NCI-H82 treated with DMSO at 0.1 percent for 48 hours (cell line): ENCODE data around the gene CTBP2.

ENCODE experiments used
- DNase-seq: peaks from one replicate; lab custom pipeline; 2025; ENCODE audit not compliant: unreplicated experiment; lab: John Stamatoyannopoulos, UW

The CTBP2 gene

DNA sequence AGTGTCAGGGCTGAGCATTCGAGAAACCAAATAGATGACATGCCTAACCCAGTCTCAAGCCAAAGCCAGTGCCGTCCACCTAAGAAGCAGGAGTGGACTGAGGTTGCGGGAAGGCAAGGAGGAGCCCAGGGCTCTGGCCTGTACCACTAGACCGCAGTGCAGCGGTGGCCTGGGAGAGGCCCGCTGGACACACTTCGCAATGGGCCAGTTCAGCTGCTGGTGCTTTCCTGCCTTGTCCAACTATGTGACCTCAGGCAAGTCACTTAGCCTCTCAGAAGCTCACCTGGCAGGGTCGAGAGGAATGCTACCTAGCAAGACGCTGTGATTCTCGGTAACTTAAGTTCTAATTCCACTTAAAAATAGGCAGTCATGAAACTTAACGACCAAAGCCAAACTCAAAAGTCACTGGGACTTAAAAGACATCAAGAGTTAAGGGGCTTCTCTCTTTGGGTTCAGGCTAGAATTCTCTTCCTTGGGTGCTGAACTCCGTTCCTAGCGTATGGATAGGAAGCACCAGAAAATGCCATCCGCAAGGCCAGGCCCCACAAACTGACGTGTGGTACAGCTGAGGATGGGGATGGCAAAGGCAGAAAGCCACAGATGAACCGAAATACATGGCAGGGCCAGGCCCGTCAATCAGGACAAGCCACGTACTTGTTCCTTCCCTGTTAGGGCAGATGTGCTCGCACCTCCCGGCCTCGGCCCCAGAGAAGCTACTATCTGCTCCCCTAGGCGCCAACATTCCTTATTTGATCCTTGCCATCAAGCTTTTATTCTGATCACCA, 34.2 kb downstream of the CTBP2 start:
- no peak for DNase-seq

DNA sequence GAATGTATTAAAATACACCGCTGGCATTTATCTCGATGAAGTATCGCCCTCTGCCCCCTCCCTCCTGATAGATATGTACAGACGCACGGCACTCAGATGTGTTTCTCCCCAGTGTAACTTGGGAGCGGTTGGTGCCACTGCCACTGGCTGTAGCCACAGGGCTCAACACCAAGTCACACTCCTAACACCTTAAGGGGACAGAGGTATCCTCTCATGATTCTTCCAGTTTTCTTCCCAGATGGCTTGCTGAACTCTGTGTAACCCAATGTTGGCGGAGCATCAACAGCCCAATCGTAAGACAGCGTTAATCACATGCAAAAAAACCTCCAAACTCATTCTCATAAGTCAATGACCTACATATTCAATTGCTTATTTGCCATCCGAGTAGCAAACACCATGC, 35.5 kb downstream of the CTBP2 start:
- no peak for DNase-seq

DNA sequence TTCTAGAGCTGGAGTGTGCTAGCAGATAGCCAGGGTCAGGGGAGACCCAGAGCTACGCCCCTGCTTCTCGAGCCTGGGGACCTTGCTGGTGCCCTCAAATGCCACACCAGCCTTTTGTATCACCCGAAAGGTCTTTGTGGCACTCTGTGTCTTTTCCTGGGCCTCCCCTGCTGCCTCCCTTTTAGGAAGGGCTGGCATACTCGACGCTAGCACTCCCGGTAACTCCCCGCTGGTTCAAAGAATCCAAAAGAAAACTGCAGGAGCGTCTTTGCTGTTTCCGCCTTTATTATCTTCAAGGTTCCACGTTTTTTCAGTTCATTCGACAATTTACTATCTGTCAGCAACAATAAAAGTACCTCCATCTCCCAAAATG, 36.3 kb downstream of the CTBP2 start:
- no peak for DNase-seq

DNA sequence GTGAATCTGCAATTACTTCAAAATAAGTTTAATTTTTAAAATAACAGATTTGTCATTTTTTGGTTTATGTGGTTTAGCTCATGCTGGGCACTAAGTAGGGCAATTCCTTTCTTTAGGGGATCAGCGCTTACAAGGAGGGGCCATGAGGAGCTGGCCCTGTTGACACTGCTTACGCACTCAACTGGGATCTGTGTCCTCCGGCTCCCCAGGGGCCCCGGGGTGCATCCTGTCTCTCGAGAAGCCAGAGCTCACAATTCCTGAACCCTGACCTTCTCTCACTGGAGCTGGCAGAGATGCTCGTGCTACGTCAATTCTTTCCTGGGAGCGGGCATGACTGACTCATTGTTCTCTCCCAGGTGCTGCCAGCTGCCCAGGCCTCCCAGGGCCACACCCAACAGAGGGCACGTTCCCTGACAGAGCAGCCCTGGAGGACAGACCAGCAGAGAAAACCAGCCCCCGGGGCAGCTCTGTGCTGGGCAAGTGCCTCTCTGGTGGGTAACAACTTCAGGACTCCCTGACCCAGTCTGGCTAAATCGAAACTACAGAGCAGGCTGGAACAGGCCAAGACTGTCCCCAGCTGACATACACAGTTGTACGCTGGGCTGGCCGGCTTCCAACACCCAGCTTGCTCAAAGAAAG, 36.8 kb downstream of the CTBP2 start:
- DNase-seq = no peak

DNA sequence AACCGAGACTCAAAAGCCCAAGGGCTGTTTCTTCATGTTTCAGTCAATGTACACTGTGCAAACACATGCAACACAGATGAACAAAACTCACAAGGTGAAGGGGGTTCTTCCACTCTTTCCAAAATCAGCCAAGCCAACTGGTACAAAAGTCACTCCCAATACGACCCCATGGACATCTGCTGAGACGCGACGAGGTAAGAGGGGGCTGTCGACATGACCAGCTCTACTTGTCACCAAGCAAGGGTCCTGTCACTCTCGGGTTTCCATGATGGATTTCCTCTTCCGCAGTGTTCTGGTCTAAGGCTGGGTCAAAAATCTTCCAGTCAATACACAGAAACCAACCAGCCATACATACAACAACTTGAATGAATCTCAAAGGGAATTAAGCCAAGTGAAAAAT, 37.8 kb downstream of the CTBP2 start:
- no peak for DNase-seq

DNA sequence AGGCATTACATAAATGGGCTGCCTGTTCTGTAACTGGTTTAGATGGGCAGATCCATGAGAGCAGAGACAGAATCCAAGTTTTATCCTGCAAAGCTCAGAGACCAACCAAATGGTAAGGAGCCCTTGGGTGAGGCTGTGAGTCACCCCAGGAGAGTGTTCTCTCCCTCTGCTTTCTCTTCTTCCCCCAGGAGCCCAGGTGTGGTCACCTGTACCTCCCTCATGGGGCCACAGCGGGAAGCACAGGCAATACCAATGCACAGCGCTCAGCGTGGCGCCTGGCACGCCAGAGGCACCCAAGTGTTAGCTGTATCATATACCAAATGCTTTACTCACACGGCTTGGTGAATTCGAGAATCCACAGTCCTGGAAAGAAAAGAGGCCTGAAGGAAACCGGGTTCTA, 39.4 kb downstream of the CTBP2 start:
- DNase-seq = no peak

DNA sequence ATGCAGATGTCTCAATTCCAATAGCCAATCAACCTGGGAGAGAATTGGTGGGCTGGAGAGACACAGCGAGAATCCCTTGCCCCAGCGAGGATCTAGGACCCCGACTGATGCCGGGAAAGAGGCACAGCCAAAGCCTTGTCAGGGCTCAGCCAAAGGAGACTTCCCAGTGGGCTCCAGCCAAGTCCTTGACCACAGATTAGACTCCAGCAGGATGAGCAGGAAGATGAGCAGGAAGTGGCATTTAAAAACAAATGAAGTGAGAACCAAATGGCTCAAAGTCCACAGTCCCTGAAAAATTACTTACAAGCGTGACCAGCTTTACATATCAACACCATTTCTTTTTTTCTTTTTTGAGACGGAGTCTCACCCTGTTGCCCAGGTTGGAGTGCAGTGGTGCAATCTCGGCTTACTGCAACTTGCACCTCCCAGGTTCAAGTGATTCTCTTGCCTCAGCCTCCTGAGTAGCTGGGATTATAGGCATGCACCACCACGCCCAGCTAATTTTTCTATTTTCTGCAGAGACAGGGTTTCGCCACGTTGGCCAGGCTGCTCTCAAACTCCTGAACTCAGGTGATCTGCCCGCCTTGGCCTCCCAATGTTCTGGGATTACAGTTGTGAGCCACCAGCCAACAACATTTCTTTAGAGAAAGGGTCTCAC, 40.2 kb downstream of the CTBP2 start:
- no peak for DNase-seq

DNA sequence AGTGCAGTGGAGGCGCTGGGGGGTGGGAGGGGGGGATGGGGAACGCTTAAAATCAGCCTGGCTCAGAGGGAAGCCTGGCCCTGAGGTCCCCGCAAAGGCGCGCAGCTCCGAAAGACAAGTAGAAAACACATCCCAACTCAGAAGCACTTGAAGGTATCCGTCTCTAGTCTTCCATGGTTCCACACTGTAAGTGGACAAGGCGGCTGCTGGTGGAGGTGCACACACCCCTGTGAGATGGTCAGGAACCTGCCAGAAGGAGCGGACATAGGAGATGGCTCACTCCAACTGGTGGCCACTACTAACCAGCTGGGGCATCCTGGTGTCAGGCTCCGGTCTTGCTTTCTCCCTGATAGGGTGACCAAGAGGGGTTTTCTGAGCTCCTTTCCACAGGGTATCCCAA, 41.7 kb downstream of the CTBP2 start:
- DNase-seq = no peak

DNA sequence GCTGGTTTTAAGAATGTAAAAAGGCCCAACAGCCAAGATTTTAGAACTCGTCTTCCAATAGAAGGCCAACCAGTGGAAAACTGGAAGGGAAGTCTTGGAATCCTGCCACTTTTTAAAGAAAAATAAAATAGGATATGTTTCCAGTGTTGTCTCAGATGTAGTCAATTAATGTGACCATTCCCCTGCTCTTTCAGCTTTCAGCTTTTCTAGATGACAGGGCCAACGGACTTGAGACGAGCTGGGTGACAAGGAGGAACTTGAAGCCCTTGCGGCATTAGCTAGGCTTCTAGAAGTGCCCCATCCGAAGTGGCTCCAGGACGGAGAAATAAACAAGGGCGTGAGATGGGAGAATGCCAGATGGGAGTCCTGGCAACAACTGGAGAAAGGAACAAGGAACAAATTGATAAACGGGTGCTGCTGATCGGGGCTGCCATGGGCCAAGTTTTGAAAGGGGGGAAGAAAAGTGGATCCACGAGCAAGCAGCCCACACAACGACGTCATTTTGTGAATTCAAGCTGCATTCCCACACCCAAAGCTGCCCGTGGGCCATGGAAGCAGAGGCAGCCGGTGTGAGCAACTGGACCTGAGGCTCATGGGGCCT, 42.3 kb downstream of the CTBP2 start:
- no peak for DNase-seq

DNA sequence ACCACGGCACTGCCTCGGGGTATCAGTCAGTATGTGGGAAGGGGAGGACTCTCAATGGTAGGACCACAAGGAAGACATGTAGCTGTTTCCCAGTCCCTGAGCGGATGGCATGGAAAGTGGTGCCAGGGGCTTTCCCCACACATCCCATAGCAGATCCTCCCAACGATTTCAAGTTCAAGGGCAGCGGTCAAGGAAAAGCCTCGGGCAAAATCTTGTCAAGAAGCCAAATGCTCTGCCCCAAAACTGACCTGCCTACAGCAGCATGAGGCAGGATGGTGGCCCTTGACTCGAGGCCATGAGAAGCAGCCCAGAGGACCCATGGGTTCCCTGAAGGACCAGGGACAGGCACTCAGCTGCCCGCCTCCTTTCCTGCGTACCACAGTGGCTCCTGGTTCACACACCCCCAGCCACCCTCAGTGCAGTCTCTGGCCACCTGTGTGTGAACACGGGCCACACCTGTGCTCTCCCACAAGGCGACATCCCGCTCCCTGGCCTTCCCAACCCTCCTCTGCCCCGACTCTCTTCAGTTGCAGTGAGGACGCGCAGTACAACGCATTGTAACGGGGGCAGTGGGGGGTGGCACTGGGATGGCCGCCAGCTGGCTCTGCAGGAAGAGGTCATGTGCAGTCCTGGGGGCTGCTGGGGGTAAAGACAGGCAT, 43.6 kb downstream of the CTBP2 start:
- no peak for DNase-seq

DNA sequence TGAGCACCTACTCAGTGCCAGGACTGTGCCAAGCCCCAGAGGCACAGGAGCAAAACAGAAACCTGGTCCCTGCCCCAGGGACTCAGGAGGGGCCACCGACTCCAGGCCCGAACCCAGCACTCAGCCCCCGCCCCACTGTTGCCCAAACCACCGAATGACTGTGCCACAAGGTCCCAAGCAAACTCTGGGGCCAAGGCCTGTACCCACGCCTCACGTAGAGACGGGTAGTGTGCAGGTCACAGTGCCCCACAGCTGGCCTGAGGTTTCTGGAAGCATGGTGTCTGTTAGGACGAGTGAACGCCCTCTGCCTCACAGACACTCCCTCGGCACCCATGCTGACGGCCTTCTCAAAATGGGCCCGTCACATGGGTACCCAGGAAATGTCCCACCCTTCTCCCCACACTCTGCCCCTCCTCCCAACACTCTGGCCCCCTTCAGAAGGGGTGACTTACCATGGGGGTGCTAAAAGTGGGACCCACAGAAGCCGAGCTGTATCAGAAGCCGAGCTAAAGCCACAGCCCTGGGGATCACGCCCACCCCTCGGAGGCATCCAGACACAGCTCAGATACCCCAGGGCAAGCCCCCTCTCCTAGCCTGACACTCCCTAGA, 44.2 kb downstream of the CTBP2 start:
- no peak for DNase-seq

DNA sequence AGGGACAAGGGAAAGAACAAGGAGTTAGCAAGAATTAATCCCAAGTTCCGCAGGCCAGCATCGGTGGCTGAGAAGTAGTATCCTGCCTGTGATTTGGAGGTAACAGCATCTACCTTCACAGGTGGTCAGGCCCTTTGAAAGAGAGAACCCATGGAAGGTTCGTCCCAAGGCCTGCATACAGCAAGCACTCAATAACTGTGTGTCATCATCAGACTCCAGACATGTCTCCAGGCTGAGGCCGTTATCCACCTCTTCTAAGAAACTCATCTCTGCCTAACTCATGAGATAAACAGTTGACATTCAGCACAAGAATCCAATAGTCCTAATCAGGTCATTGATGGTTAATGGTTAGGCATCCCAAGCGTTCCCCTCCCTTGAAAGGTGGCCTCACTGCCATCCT, 45.0 kb downstream of the CTBP2 start:
- DNase-seq = no peak

DNA sequence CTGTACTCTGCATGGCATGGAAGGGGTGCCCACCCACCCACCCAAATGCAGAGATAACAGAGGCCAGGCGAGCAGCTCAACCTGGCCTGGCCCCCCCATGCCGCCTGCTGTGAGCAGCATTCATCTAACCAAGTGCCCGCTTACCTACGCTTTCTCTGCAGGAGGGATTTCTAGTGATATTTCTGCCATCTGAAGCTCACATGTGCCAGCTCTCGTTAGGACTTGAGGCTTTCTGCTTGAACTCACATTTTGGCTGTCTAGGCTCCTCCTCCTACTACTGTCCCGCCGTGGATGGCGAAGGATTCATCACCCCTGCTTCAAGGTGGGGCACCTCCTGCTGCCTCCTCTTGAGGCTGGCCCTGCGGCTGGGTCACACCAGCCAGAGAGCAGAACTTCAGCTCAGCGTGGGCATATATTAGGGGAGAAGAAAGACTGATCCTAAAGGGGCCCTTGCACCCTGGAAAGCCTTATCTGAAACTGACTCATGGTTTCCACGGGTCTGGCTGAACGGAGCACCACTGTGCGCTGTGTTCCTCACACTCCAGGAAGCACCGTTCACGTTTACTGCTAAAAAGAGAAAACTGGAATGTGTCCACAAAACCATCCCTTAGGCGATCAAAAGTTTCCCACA, 45.5 kb downstream of the CTBP2 start:
- no peak for DNase-seq

DNA sequence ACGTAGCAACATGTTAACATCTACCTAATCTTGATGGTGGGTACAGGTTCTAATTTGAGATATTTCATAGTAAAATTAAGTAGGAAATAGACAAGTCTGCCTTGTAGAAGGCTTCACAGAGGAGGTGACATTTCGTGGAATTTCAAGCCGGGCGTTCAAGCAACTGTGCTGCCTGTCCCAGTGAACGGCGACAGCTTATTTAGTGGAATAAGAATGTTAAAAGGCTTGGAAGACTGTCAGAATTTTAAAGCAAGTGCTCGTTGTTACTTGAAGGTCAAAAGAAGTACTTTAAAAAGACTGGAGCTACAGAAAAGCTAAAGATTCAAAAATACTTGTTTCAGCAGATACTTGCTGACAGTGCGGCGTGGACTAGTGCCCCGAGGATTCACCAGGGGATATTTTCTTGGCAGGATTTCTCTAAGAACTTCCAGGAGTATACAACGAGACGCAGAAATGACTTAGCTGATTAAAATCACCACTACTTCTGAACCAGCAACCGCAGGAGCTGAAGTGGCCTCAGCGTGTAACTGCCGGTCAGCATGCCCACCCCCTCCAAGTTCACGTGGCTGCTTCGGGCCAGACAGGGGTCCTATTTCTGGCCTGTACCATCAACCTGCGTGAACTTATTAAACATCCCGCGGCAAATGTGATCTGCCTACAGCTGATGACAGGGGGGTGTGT, 46.5 kb downstream of the CTBP2 start:
- DNase-seq = no peak

DNA sequence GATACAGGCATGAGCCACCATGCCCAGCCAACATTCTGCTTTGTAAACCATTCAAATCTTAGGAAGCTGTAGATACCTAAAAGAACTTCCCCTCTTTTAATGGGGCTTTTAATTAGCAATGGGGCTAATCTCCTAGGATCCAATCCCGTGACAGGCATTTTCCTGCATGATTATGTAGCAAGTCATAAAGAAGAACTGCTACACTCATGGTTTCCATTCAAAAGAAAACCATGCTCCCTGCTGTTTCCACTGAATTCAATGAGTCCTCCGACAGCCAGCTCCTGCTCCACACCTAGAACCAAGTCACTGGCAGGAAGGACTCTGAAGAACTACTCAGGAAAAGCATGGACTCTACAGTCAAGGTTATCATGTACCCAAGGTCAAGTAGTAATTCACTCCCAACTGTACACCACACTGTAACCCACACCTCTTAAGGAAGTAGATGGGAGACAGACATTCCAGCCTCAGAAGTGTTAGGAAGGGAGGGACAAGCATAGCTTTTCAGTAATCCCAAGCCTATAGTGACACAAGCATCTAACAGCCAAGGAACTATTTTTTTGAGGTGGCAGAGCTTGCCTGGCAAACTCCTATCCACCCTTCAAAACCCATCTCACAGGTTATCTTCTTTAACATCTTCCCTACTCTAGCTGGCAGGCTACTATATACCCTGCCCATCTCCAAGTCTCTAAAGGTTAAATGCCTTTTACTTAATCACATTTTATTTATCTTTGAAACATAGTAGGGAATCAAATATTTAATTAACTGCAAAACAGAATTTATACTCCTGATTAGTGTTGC, 47.5 kb downstream of the CTBP2 start:
- no peak for DNase-seq

DNA sequence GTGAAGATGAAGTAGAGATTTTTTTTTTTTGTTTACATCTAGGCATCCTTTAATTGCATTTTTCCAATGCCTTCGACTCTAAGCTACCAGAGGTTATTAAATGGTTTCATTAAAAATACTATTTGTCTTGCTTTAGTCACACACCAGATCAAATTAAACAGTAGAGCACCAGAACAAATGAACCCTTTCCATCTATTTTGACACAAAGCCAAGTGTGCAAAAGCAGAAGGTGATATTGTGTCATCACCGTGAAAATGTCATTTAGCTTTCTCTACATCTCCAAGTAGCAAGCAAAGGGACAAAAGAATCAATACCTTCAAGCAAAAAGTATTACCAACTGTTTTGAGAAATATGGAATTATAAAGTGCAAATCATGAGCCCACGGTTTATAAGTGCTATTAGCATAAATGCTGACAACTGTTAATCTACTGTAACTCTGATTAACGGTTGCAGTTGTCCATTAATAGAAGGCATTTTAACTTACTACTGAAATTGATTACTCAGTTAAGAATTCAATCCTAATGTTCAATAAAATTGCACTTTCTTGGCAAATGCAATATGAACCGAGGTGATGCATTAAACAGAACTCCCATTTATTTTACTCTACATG, 49.1 kb downstream of the CTBP2 start:
- DNase-seq = no peak

DNA sequence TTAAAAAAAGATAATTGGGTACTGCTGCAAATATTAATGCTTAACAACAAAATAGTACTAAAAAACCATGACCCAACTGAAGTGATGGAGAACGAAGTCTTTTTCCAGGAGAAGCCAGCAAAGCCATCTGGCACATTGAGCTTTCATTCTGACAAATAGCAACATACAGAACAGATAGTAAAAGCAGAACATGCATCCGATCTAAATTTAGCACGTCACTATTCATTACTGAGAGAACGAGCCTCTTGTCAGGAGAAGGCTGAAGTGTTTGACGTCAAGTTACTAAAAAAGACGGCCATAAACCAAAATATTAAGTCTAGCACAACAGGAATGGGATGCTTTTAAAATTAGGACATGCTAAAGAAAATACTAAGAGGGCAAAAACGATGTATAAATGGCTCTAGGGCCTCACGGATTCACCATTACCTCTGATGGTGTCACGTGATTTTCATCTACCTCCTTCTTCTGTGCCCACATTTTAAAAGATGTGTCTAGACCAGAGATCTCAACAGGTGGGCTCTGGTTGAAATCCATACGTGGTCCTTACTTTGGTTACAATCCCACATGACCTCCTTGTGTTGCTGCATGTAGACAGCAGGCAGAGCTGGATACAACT, 52.3 kb downstream of the CTBP2 start:
- DNase-seq = no peak

DNA sequence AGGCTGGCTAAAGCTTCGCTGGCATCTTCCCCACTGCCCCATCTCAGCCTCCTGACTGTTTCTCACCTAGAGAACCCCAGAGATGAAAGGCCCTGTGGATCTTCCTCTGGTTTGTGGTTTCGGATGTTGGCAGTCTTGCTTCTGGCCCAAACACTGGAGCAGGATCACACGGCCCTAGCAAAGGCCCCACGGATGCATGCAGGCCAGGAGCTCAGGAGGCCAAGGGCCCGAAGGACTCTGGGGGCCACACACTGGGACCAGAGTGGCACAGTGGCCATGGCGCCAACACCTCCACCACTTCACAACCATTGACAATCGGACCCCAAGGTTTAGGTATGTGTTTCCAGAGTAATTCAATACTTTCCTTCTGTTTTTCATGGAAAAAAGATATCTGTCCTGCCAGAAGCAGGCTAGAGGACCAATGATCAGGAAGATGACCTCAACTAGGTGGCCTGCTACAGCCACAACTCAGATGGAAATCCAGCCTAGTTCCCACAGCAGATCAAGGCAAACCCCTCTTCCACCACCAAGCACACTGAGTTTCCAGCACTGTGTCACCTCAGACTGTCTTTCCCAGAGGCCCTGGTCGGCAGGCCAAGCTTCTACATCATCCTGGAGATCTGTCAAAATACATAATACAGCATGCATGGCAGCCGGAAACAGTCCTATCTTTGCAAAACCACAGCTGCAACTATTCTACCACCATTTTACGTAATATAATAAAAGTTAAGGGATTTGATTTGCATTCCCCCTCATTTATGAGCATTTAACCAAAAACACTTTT, 53.0 kb downstream of the CTBP2 start:
- no peak for DNase-seq
